Measurements from ENCODE around the gene MVK. TPM values are rescaled to one million over a fixed set of nuclear protein-coding genes. Genes with fewer than 3 reads are reported as not detected.

The MVK gene
- total and polyA plus RNA-seq, 7 donors = 9.1 to 40.8 (median 13.8) TPM

DNA sequence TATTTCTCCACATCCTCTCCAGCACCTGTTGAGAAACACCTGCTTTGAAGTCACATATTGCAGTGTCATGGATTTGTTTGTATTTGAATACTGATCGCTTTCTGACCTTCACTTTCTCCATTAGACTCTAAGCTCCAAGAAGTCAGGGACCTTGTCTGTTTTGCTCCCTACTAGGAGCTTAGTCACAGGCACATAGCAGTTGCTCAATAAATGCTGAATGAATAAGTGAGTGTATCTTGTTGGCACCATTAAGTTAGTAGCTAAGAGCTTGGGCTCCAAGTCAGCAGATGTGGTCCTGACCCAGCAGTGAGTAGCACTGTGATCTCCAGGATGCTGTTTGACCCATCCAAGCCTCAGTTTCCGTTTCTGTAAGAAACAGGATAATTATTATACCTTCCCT is 10.1 kb downstream of the MVK start:
- no peak overlapping the region for H3K4me3 ChIP-seq
- no peak for TF ChIP-seq CTCF (IDR thresholded peaks at IDR 0.05)
- TF ChIP-seq POLR2AphosphoS5 (IDR thresholded peaks at IDR 0.05) = no peak
- TF ChIP-seq EP300 (IDR thresholded peaks at IDR 0.05) = no peak
- TF ChIP-seq POLR2A (IDR thresholded peaks at IDR 0.05) = no peak
- H3K27me3 ChIP-seq = no peaks in the 10 kb centered on the region
- no peaks in the 10 kb centered on the region for H3K4me1 ChIP-seq
- intact Hi-C loops (cut with DNase I) = no loop called here
- WGBS, 2 donors = 95 to 96% methylated on average over 2 of the region's 2 CpGs
- H3K9me3 ChIP-seq = no peaks in the 10 kb centered on the region
- DNase-seq = no peak
- H3K36me3 ChIP-seq = peaks cover 0 to 95% (median 13%) of the 10 kb centered on the region in 4 donors
- no peak overlapping the region for H3K27ac ChIP-seq

DNA sequence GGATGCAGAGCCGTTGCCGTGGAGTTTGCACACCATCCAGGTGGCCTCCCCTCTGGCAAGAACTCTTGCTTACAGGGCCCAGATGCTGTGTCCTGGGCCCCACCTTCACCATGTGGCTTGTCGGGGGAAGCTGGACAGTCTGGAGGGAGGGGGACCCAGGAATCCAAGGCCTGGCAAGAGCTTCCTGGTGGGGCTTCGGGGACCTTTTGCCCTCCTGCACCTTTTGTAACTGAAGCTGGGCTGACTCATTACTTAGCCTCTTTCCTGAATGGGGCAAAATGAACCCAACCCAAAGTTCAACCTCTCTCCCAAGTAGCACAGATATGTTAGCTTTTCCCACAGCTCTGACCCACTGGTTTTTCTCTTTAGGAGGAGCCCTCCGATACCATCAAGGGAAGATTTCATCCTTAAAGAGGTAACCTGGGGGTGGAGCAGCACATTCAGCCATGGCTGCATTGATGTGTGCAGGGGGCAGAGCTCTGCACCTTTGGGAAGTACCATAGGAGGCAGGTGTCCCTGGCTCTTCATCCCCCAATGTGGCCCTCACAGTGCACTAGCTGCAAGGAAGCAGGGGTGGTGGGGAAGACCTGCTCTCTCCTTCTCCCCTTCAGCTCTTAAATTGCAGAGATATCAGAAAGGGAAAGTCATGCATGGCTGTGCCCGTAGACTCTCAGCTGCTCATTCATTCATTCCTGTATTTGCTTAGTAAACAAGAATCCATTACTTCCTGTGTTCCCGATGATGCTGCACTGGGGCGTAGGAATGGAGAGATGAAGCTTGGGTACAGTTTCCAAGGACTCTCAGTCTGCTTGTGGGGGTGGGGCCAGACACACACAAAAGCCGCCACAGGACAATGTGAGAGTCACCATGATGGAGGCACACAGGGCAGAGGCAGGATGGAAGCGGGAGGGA is 13.0 kb downstream of the MVK start:
- TF ChIP-seq POLR2AphosphoS5 (IDR thresholded peaks at IDR 0.05) (no peak), CTCF (IDR thresholded peaks at IDR 0.05) (no peak), POLR2A (IDR thresholded peaks at IDR 0.05) (no peak), EP300 (IDR thresholded peaks at IDR 0.05) (no peak)
- WGBS, 2 donors = 79 to 87% methylated on average over 10 of the region's 10 CpGs
- intact Hi-C loops (cut with DNase I) = no loop called here

DNA sequence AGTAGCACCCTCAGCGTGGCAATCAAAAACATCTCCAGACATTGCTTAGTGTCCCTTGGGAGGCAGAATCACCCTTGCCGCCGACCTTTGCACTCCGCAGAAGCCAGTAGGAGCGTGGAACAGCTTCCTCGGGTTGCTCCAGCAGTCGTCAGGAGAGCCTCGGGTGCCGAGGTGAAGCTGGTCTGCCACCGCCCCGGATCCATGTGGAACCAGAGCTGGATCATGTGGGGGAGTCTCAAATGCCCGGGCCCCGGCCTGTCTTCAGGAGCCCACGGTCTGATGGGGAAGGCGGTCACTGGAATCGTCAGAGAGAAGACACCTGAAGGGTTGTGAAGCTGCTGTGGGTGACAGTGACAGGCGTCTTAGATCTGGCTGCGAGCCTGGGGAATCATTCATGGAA is 14.3 kb downstream of the MVK start:
- H3K36me3 ChIP-seq = peaks cover 0 to 72% (median 7%) of the 10 kb centered on the region in 4 donors
- H3K27me3 ChIP-seq = no peaks in the 10 kb centered on the region
- no peaks in the 10 kb centered on the region for H3K4me1 ChIP-seq
- no peak for DNase-seq
- TF ChIP-seq EP300 (IDR thresholded peaks at IDR 0.05) (no peak), CTCF (IDR thresholded peaks at IDR 0.05) (no peak)
- WGBS, 2 donors = 94 to 95% methylated on average over 18 of the region's 18 CpGs
- no peak overlapping the region for H3K4me3 ChIP-seq
- no peaks in the 10 kb centered on the region for H3K9me3 ChIP-seq
- intact Hi-C loops (cut with DNase I) = no loop called here
- no peak overlapping the region for H3K27ac ChIP-seq

More for the DNA sequence above, 13.0 kb downstream of the MVK start:
- Histone ChIP-seq H3K27me3 (no peaks in the 10 kb centered on the region), H3K9me3 (no peaks in the 10 kb centered on the region), H3K36me3 (peaks cover 0 to 75% (median 8%) of the 10 kb centered on the region in 4 donors), H3K27ac (no peak overlapping the region), H3K4me1 (no peaks in the 10 kb centered on the region), H3K4me3 (no peak overlapping the region)
- DNase-seq = no peak

GRCh38 chr12:109588461-109589239 is 15.1 kb downstream of the MVK start:
- no peak for TF ChIP-seq POLR2A (IDR thresholded peaks at IDR 0.05)
- TF ChIP-seq POLR2AphosphoS5 (IDR thresholded peaks at IDR 0.05) = no peak
- TF ChIP-seq CTCF (IDR thresholded peaks at IDR 0.05) = no peak
- no peak for TF ChIP-seq EP300 (IDR thresholded peaks at IDR 0.05)
- Histone ChIP-seq H3K27me3 (no peaks in the 10 kb centered on the region), H3K36me3 (peaks cover 0 to 77% (median 7%) of the 10 kb centered on the region in 4 donors), H3K4me3 (no peak overlapping the region), H3K9me3 (no peaks in the 10 kb centered on the region), H3K4me1 (no peaks in the 10 kb centered on the region), H3K27ac (no peak overlapping the region)
- 72 to 89% methylated on average over 26 of the region's 26 CpGs for WGBS, 2 donors
- intact Hi-C loops (cut with DNase I) = no loop called here
- DNase-seq = no peak
